NOMO-1 treated with dmso at 0.1 percent for 144 hours (cell line): ENCODE results near the gene KRT79.

ENCODE experiments used
- DNase-seq: peaks from one replicate; lab custom pipeline; 2025; ENCODE audit not compliant: unreplicated experiment; lab: John Stamatoyannopoulos, UW

The KRT79 gene

DNA sequence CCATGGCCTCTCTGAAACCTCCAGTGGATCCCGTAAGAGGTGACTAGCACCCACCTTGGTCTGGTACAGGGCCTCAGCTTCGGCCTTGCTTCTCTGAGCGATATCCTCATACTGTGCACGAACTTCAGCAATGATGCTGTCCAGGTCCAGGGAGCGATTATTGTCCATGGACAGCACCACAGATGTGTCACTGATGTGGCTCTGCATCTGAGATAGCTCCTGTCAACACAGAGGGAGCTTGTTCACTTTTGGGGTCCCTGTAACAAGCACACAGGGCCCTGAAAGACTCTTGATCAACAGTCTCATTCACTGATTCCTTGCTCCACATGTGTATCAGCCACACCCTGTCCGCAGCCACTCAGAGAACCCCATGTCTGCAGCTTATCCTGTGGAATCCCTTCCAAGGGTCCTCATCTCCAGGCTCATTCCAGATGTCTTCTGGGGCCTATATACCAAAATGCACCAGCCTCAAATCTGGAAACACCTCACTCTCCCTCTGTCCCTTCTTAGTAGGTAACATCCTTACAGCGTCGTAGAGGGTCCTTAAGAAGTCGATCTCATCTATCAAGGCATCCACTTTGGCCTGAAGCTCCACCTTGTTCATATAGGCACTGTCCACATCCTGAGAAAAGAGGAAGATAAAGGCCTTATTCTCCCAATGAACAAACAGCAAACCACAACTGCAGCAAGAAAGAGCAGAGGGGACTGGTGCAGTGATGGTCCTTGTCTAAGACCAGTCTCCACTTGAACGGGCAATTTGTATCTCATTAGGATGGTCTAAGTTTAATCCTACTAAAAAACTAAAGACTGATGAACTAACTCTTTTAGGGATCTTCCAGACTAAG lies 41.7 kb downstream of the KRT79 start:
- DNase-seq: no peak

DNA sequence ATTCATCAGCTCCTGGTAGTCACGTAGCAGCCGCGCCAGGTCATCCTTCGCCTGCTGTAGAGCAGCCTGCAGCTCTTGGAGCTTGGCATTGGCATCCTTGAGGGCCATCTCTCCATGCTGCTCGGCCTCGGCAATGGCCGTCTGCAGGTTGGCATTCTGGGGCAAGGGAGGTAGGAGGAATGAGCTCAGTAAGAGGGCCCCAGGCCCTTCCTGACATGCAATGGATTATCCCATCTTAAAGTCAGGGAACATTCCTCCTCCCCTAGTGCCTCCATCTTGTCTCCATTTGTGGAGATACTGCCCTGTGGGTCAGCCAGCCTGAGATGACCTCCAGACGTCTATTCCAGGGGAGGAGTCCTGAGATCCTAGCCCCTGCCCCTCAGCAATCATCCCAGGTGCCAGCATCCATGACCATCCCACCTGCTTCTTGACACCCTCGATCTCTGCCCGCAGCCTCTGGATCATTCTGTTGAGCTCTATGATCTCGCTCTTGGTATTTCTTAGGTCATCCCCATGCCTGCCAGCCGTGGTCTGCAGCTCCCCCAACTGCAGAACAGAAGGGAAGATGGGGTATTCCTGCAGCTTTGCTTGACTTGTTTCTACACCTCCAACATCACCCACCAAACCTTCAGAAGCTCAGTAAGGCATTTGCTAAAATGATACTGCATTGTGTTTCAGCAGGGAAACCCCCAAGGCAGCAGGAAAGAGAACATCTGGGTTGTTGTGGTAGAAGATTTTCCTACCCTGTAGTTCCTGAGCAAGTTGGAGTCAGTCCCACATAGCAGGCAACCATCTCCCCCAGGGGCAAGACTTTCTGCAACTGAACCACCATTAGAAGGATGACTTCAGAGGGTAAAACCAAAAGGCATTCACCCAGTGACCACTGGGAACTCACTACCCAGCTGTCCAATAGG lies 42.6 kb downstream of the KRT79 start:
- no peak for DNase-seq

DNA sequence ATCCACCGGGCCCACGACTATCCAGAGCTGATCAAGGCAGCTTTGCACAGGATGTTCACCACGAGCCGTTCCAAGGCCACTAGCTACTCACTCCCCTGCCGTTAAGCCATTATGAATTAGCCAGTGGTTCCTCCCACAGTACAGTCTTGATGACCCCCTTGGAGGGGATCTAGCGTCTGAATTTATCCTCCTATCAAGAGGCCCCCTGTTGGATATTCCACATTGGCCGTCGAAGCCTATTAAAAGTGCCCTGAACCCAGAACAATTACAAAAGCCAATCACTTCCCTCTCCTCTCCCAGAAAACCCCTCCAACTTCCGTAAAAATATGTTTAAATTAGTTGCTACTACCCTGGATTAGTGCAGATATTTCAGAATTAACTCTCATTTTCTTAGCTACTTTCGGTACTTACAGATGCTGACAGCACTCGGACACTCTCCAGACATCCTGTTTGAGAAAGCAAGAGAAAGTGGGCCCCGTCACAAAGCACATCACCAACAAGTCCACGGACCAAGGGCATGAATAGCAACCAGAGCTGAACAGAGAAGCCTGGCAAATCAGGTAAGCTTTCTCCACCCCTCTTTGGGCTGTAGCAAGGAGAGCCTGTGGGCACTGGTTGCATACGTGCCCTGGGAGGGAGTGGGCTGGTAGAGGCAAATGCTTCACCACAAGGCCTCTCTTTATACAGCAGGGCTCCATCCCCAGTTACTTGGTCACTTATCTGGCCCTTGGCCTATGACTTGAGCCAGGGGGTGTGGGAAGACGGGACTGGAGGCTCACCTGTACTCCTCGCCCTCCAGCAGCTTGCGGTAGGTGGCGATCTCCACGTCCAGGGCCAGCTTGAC lies 43.5 kb downstream of the KRT79 start:
- no peak for DNase-seq

DNA sequence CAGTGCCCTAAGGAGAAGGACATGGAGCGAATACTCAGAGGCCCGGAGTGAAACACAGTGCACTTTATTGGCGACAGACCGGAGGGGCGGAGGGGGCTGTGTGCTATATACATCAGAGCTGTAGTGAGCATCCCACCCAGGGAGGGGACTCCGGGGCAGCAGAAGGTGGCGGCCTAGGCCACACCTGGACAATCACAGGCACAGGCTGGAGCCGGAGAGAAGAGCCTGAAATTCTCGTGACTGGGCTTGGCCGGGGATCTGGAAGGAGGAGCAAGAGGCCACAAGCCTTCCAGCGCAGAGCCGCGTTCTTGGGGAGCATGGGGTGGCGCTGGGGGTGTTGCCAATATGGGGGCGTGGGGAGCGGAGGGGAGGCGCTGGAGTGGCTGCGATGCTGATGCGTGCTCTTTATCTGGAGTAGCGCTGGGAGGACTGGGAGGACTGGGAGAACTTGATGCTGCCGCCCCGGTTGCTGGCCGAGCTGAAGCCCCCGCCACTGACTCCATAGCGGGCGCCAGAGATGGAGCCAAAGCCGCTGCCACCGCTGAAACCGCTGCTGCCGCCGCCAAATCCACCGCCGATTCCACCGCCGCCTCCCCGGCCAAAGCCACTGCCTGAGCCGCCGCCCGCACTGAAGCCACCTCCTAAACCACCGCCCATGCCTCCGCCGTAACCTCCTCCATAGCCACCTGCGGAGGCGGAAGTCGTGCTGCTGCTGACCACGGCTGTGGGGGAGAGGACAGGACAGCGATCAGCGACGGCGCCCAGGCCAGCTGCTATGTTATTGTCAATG lies 44.3 kb downstream of the KRT79 start:
- no peak for DNase-seq

DNA sequence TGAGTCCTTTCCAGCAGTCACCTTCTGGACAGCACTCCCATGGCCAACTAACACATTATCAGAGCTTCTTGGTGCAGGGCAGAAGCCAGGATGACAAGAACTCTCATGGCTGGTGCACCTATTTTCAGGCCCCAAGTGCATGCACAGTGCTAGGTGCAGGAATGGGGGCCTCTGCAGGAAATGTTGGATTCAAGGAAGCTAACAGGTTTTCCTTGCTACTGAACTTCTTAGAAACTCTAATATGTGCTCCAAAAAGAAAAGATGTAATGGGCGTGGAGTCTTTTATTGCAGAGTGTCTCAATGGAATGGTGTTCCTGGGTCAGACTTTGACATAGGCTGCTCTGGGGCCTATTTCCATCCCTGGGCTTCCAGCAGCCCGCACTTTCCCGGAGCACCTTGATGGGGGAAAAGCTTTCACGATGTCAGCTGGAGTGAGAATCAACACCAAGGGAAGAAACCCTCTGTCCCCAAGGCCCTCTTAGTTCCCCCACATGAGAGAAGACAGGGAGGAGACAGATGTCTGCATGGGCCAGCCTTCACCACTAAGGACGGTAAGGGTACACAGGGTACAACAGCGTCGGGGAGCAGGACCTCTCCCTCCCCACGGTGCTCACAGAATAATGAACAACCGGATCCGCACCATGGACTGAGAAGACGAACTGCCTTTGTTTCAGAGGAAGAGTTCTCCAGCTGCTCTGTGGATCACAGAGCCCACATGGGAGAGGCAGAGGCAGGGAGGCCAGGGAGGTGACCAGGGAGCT lies 45.1 kb downstream of the KRT79 start:
- no peak for DNase-seq

DNA sequence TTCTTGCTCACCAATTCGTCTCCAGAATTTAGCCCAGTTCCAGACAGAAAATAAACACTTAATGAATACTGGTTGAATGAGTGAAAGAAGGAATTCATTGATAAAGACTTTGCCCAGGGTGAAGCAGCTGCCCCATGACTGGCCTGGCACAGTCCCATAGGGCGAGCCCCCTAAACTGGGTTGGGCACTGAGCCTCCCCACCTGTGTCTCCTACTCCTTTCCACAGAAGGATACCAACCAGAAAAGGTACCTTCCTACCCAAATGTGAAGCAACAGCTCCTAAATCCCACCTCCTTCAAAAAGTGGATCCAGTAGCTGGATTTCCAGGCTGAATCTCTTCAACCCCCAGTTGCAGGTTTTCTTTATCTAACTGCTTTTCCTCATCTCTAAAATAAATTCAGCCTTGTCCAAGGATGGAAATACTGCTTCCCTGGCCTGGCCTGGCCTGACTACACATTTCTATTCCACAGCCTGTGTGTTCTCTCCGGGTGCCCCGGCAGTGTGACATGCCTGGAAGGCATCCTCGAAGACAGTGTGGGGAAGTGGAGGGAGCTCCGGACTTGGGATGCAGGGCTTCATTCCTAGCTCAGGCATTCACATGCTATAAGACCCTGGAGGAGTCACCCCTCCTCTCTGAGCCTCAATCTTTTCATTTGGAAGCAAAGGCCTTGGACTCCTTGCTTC lies 45.8 kb downstream of the KRT79 start:
- no peak for DNase-seq

DNA sequence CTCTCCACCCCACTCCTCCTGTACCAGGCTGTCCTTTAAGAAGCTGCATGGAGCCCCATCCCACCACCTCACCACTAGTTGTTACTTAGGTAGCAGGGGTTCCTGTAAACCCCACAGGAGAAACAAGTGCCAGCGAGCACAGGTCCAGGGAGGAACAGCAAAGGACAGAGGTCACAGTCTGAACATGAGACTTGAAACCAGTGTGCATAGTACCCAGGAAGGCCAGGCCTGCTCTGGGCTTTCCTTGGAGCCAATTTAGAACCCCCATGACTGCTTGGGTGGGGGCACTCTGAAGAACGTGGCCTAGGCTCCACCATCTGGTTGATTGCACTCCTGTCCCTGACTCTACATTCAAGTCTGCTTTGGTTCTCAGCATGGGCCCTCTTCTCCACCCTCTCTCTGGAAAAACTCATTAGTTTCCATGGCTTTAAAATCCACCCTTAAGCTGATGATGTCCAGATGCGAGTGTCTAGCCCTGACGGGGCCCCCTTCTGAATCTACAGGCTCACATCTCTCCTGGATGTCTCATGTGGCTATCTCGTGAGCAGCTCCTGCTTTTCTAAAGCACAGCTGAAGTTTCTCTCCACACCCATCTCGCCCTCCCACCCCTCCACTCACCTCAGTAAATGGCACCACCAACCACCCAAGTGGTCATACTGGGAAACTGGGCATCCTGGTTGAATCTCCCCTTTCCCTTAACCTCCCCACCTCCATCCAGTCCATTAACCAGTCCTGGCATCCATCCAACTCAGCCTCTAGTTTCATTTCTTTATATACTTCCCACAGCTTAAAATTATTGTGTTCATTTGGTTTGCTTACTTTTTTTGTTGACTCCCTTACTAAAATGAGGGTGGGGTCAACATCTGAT lies 46.6 kb downstream of the KRT79 start:
- no peak for DNase-seq

DNA sequence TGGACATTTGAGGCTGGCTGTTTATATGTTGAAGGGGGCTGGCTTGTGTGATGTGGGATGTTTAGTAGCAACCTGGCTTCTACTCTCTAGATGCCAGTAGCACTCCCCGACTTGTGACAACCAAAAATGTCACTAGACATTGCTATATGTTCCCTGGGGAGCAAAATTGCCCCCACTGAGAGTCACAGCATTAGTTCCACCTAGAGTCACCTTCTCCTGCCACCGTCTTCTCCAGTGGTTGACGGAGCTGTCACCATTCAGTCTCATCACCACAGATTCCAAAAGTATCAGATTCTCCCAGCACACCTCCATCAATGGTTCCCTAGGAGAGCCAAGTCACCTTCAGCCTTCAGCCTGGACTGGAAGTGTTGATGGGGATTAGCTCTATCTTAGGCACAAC lies 49.2 kb downstream of the KRT79 start:
- no peak for DNase-seq

DNA sequence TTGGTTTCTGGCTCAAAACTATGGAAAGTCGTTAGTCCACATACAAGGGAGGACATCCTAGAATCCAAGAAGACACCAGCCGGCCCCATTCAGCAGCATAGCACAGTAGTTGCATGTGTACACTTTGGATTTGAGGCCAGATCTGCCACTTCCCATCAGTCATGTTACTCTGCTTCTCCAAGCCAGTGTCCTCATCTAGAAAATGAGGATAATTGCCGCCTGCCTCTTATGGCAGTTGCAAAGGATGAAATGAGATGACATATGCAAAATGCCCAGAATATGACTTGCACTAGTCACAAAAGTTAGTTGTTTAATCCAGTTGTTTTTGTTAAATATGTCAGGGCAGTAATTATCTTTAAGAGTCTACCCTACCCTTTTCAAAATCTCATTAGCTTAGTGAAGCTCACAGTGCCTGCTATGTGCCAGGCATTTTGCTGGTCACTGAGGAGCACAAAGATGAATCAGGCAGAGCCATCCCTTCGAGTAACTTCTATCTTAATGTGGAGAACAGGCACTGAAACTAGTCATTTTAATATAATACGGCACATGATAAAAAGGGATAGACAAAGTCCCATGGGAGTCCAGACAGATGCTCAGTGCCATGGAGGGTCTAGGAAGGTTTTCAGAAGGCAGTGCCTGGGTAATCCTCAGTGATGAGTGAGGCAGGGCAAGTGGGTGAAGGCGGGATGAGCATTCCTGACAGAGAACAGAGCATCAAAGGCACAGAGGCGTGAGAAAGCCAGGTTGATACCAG lies 50.4 kb downstream of the KRT79 start:
- no peak for DNase-seq

DNA sequence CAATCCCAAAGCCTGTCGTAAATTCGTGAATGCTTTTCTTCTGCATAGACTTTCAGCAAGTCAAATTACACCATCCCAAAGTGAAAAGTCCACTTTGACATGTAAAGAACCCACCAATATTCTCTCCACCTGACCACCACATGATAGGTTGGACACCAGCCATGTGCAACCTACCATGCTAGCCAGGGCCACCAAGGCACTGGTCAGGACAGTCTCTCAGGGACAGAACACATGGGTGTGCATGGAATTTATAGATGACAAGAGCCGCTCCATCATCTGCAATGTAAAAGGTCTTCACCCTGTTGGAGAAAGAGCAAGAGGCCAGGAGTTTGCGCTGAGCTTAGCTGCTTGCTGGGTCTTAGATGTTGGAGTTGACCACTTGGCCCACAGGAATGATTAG lies 51.6 kb downstream of the KRT79 start:
- DNase-seq: no peak

DNA sequence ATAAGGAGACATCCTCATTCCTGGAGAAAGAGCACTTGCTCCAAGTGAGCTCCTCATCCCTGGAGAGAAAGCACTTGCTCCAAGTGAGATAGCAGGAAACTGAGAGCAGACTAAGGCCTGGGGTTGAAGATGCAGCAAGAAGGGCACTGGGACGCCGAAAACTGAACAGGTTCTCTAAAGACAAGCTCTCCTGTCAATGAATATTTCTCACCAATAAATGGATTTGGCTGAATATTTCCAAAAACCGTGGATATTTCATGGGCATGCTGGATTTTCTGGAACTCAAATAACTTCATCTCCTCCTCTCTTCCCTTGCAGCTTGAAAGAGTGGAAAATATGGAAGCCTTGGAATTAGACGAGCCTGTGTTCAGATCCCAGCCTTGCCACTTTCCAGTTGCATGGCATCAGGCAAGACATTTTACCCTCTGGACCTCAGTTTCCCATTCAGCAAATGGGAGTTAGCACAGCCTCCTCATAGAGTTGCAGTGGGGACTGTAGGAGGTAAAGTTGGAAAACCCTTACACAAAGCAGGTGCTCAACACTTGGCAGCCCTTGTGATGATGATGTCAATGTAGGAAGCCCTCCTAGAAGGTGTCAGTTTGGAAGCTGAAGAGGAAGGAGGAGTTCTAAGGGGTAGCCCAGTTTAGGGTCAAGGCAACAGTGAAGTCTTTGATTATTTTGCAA lies 52.6 kb downstream of the KRT79 start:
- DNase-seq: no peak

DNA sequence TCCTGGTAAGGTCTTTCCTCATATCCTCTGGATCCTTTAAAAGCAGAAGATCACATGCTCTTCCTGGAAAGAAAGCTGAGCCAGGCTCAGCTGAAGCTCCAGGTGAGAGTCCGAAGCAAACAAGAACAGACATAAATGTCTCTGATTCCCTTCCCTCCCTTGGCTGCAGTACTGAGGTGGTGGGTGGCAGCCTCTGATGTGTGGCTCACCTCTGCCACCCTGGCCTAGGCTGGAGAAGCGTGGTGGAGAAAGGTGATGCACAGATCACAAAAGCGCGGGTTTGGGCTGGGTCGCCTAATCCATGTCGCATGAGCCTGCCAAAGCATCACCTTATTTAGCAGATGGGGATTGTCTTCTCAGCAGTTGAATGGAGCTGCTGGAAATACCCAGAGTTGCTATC lies 54.2 kb downstream of the KRT79 start:
- no peak for DNase-seq

DNA sequence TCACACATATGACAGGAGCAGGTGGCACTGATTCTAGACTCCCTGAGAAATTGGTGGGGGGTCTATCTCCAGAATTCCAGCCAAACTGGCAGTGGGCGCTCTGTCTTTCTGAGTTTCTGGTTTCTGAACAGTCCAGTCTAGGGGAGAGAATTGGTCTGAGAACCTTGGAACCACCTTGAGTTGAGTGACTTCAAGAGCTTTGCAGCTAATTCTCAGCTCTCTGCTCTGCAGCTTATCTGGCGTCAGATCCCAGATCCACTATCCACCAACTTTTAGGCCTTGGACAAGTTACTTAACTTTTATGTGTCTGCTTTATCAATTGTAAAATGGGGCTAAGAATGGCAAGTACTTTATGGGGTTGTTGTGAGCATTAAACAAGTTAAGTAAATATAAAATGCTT lies 55.3 kb downstream of the KRT79 start:
- DNase-seq: no peak

DNA sequence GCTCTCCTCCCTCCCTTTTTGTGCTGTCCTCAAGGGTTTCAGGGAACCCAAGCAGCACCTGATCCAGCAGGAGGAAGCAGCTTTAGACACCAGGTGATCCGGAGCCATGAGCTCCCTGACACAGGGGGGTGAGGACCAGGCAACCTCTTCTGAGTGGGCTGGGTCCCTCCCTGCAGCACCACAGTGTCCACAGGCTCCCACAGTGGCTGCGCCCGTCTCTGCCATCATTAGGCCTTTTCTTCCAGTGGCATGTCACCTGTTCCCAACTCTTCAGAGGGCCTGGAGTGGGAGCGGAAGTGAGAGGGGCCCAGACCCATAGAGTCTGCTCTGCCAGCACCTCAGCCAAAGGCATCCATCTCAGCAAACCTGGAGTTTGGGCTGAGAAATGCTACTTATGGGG lies 56.5 kb downstream of the KRT79 start:
- DNase-seq: no peak

DNA sequence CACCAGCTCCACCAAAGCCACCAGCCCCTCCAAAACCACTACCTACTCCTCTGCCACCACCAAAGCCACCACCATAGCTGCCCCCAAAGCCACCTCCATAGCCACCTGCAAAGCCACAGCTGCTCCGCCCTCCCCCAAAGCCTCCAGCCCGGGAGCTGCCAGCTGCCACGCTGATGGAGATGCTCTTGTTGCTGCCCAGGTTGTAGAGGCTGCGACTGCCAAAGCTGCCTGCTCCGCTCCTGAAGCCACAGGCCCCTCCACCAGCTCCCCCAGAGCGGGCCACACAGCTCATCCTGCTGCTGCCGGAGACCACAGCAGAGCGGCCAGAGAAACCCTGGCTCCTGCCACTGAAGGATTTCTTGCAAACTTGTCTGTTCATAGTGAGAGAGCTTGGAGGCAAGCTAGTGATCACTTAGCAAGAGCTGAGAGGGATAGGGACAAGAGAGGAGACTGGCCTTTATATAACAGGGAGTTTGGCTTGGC lies 57.2 kb downstream of the KRT79 start, which contains the start of gene KRT76:
Gene KRT76, minus strand, starts transcription at position 433 of the 483 bp plus-strand sequence. Its CDS starts 54 bp downstream, at position 379.
- DNase-seq: no peak

DNA sequence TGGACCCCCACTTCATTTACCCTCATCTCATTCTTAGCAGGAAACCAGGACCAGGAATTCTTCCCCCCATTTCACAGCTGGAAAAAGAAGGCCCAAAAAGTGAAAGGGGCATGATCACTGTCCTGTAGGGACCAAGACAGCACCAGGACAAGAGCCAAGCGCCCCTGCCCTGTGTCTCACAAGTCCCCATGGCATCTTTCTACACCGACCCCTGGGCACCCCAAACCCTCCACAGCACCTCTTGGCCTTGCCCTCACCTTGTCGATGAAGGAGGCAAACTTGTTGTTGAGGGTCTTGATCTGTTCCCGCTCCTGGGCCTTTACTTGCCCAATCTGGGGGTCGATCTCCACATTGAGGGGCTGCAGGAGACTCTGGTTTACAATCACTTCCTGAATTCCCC lies 57.7 kb downstream of the KRT79 start:
- DNase-seq: no peak
